ENCODE measurements around the gene PSME2.

PSME2 gene

DNA sequence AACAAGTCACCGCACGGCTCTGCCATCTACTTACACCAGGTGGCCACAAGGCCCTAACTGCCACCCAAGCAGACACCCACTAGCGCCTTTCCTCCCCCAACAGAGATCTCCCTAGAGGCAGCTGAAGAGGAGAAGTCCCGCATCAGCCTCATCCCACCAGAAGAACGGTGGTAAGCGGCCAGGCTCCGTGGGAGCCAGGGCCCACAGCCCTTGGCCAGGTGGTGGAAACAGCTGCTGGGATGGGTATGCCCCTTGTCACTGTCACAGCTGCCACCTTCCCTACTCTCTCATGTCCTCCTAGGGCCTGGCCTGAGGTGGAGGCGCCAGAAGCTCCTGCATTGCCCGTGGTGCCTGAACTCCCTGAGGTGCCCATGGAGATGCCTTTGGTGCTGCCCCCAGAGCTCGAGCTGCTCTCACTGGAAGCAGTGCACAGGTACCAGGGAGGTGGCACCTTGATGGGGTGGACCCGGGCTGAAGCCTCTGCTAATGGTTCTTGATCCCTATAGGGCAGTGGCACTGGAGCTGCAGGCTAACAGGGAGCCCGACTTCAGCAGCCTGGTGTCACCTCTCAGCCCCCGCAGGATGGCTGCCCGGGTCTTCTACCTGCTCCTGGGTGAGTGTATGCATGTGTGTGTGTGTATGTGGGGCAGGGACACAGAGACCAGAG, 33.0 kb upstream of the PSME2 start:
- no peak for DNase-seq (ENCODE audit: low read depth)

DNA sequence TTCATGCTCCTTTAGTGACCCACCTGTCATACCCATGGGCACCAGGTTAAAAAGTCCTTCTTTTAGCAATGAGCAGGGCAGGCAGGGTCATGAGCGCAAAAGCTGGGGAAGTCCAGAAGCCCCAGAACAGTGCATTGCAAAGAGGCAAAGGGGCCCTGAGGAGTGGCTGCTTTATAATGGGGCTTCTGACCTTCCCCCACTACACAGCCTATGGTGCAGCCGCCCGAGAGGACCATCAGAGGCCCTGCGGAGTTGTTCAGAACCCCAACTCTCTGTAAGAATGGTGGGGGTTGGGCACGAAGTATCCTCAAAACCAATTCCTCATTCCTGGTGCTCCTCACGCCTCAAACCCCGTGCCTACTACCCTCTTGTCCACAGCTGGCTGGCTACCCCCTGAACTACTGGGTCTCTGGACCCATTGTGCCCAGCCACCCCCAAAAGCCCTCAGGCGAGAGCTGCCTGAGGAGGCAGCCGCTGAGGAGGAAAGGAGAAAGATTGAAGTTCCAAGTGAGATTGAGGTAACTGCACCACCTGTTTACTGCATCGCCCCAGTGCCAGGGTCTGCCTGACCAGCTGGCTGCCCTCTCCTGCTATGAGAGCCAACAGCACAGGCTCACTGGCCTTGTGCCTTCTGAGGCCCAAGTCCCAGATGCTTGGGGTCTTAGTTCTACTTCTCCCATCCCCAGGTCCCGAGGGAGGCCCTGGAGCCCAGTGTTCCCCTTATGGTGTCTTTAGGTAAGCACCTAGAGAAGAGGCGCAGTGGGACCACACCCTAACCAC, 32.2 kb upstream of the PSME2 start:
- no peak for DNase-seq (ENCODE audit: low read depth)

DNA sequence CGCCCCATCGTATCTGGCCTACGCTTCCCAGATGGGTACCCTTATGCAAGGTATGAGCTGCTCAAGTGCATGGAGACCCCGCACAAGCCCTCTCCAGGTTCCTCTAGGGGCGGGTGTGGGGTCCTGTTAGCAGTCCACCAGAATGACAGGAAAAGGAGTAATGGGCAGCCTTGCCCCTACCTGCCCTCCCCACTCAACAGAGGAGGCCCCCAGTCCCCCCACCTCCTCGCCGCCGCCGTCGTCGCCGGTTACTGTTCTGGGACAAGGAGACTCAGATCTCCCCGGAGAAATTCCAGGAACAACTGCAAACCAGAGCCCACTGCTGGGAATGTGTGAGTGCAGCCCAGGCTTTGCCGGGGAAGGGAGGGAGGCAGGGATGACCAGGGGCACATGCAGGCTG, 31.5 kb upstream of the PSME2 start:
- no peak for DNase-seq (ENCODE audit: low read depth)

DNA sequence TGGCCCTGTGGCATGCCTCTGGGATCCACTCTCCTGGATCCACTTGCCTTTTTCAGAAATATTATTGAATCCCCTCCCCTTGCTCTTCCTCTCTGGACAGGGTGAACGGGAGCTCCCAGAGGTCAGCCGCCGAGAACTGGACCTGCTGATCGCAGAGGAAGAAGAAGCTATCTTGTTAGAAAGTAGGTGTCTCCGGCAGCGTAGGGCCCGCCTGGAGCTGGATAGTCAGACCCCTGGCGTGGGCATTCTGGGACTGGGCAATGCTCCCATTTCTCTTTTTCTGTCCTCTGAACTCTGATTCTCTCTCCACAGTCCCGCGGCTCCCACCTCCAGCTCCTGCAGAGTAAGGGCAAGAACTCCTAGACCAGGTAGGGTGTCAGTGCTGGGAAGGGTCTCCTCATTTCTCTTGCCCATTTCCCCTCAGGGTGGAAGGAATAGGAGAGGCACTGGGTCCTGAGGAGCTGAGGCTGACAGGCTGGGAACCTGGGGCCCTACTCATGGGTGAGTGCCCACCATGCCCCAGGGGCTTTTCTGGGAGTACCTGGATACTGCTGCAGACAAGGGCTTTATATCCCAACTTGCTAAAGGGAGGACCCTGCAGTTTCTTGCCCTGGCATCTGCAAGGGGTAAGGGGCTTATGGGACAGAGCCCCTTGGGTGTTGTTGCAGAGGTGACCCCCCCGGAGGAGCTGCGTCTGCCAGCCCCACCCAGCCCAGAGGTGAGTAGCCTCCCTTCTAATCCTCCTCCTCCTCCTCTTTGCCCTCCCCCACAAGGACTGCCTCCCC, 30.8 kb upstream of the PSME2 start:
- DNase-seq (ENCODE audit: low read depth) = no peak

DNA sequence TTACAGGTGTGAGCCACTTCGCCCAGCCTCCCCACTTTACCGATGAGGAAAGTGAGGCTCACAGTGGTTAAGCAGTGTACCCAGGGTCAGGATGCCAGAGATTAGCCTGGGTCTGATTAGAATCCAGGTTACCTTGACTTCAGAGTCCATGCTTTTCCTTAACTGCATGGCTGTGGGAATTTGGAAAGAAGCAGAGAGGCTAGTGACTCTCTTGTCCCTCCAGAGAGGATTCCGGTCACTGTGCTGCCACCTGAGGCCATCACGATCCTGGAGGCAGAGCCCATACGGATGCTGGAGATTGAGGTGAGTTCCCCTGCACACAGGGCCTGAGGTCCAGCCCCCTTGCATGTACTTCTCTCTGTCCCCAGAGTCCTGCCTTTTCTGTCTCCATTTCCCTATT, 30.2 kb upstream of the PSME2 start:
- no peak for DNase-seq (ENCODE audit: low read depth)

DNA sequence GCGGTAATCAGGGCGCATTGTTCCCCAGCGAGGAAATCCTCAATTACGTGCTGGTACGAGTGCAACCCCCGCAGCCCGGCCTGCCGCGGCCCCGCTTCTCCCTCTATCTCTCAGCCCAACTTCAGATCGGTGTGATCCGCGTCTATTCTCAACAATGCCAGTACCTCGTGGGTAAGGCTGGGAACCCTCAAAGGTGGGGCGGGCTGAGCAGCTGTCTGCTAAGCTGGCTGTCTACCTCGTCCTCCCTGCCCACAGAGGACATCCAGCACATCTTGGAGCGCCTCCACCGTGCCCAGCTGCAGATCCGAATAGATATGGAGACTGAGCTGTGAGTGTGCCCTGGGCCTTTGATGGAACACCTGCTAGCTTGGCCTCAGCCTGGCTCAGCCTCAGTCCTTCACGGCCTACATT, 26.5 kb upstream of the PSME2 start:
- no peak for DNase-seq (ENCODE audit: low read depth)

DNA sequence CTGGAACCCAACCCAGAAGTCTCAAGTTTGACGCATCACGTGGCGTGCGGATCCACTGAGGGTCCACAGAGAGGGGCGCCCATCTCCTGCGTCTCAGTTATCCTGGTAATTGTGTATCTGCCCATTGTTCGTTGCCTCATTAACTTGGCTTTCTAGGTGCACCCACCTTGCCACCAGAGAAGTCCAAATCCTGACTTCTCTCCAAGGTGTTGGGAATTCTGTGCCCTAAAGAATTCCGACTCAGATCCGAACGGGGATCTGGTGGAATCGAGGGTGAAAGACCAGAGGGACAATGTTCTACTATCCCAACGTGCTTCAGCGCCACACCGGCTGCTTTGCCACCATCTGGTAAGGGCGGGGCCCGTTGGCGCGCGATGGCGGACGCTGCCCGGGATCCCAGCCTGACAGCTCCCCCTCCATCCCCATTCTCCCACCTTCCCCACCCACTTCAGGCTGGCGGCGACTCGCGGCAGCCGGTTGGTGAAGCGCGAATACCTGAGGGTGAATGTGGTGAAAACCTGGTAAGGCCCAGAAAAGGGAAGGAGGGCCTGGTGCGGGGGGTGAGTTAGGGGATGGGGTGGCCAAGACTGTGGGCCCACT, 26.0 kb upstream of the PSME2 start:
- no peak for DNase-seq (ENCODE audit: low read depth)

DNA sequence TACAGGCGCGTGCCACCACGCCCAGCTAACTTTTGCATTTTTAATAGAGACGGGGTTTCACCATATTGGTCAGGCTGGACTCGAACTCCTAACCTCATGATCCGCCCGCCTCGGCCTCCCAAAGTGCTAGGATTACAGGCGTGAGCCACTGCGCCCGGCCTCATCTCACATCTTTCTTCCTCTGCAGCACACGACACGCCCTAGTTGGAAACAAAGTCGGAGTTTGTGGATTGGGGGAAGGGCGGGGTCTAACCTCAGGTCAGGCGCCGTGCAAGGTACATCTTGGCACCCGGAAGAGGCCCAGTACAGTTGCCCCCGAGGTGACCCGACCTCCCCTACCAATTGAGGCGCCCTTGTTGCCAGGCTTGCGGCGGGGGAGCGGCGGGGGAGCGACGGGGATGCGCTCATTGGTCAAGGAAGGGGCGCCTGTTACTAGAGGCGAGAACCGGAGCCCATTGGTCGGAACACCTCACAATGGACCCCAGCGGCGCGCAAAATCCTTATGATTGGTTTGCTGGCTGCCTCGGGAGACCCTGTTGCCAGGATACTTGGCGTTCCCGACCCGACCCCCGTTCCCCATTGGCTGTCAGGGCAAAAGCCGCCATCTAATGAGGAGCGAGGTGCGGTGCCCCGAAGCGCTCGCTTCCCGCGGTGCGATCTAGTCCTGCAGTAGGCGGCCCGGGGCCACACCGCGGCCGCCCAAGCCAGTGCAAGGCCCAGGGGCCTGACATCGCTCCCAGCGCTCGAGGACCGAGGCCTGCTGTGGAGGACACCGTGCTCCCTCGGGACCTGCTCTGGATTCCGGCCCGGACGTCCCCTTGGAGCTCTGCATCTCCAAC, 25.2 kb upstream of the PSME2 start, which contains the start of gene REC8:
Gene REC8 (plus strand): TSS at position 659 of the 839 bp plus-strand sequence. CDS start 473 bp downstream, outside the sequence.
- peak; percentile 48 for DNase-seq (ENCODE audit: low read depth)

DNA sequence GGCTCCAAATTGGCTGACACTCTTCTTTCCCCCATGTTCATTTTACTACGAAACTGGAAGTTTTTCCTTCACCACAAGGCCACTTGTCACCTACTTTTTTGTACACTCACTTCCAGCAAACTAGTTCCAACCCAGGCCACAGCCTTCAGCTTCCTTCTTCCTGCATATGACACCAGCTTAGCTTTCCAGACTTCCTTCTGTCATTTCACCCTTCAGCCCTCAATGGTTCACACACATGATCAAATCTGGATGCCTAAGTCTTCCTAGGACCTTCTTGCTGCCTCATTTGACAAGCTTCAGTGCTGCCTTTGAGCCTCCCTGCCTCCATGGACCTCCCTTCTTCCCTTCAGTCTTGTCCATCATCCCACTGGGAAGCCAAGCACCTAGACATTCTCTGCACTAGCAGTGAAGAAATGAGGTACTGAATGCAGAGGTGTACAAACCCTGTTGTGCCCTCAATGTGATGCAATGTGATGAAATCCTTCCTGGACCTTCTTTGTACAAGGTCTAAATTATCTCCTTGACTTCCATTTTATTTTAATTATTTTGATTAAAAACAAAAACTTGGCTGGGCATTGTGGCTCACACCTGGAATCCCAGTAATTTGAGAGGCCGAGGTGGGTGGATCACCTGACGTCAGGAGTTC, 21.2 kb upstream of the PSME2 start:
- no peak for DNase-seq (ENCODE audit: low read depth)

DNA sequence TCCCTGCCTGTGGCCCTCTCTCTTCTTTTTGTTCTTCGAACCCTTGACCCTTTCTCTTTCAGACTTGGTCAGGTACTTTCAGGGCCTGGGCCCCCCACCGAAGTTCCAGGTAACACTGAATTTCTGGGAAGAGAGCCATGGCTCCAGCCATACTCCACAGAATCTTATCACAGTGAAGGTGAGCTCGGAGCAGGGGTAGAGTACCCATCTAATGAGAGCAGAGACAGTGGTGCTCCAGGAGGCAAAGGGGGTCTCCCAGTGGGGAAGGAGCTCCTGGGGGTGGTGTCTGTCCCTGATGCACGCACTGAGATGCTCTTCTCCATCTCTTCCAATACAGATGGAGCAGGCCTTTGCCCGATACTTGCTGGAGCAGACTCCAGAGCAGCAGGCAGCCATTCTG, 19.4 kb upstream of the PSME2 start:
- DNase-seq (ENCODE audit: low read depth) = no peak

DNA sequence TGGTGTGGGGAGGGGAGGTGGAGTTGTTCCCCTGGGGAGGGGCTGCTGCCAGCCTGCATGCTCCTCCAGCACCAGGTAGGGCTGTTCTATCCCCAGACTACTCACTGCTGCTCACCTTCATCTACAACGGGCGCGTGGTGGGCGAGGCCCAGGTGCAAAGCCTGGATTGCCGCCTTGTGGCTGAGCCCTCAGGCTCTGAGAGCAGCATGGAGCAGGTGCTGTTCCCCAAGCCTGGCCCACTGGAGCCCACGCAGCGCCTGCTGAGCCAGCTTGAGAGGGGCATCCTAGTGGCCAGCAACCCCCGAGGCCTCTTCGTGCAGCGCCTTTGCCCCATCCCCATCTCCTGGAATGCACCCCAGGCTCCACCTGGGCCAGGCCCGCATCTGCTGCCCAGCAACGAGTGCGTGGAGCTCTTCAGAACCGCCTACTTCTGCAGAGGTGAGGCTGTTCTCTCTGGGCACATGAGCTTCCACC, 18.1 kb upstream of the PSME2 start:
- DNase-seq (ENCODE audit: low read depth) = no peak

DNA sequence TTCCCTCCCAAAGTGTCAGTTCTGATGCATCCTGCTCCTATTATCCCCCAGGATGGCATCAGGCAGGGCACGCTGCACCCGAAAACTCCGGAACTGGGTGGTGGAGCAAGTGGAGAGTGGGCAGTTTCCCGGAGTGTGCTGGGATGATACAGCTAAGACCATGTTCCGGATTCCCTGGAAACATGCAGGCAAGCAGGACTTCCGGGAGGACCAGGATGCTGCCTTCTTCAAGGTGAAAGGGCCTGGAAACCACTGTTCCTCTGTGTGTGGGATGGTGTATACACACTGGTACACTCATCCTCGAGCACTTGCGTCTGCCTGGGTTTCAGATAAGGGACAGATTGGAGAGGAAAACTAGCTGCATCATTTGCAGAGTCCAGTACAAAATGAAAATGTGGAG, 15.7 kb upstream of the PSME2 start:
- no peak for DNase-seq (ENCODE audit: low read depth)

DNA sequence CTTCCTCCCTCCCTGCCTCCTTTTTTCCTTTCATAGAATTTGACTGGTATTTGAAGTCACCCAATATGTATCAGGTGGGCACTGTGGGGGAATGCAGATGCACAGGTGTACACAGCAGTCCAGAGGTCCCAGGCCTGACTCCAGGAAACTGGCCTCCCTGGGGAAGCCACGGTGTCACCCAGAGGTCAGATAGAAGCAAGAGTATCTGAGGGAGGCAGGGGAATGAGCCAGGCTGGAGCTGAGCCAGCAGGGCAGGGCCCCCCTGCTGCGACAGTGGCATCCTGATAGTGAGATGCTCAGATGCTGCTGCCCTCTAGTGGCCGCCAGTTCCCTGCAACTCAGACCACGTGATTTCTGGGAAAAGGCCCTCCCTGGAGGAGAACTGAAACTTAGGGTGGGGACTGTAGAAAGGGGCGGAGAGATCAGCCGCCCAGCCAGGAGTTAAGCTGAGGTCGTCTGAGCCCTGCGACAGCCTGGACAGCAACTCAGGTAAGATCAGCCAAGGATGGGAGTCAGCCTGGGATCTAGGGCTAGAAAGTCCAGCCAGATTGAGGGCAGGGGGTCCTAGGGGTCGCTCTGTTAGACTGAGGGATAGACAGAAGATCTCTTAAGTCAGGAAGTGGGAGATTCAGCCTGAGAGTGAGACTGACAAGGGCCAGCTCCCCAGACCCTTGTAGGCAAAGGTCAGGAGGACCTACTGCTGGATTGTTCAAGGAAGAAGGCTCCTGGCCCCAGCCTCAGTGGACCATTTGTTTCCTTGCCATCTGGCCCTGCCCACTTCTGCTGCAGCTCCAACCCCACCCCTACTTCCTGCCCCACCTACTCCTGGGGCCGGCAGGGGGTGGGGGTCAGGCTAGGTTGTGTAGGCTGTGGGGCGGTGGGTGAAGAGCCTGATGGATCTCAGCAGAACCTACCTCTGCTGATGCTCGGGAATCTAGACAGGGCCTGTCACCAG, 14.7 kb upstream of the PSME2 start, which contains the start of gene IRF9:
Gene IRF9 (plus strand): TSS at position 416 of the 955 bp plus-strand sequence. CDS start 880 bp downstream, outside the sequence.
- DNase-seq (ENCODE audit: low read depth) = peak; percentile 91

DNA sequence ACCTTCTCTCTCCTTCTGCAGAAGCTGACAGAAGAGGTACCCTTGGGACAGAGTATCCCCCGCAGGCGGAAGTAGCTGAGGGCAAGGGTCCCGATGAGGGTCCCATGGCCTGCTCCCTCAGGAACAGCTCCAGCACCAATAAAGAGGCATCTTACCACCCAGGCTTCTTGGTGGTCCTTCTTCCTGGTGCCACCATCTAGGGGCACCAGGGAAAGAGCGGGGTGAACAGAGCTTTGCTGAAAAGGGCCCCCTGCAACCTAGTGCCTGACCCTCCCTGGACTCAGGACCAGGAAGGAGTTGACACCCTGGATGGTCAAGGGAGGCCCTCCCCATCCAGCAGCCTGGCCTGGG, 14.1 kb upstream of the PSME2 start:
- no peak for DNase-seq (ENCODE audit: low read depth)

DNA sequence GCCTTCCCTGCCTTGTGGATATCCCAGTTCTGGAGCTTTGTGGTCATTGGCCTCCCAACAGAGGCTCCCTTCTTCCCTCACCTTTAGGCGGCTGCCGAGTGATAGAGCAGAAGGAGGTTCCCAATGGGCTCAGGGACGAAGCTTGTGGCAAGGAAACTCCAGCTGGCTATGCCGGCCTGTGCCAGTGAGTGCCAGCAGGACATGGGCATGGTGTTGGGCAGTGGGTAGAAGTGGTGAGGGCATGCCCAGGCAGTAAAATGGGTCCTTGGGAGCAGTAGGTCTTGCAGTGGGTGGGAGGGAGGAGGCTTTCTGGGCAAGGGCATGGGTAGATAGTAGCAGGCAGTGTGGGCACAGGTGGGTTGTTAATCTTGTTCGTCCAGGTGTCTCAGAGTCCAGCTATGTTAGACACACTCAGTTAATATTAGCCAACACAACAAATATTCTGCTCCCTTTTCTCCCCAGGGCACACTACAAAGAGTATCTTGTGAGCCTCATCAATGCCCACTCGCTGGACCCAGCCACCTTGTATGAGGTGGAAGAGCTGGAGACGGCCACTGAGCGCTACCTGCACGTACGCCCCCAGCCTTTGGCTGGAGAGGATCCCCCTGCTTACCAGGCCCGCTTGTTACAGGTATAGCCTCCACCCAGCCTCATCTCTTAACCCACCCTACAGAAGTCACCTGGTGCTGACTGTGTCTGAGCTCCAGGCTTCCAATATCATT, 13.5 kb upstream of the PSME2 start:
- no peak for DNase-seq (ENCODE audit: low read depth)

DNA sequence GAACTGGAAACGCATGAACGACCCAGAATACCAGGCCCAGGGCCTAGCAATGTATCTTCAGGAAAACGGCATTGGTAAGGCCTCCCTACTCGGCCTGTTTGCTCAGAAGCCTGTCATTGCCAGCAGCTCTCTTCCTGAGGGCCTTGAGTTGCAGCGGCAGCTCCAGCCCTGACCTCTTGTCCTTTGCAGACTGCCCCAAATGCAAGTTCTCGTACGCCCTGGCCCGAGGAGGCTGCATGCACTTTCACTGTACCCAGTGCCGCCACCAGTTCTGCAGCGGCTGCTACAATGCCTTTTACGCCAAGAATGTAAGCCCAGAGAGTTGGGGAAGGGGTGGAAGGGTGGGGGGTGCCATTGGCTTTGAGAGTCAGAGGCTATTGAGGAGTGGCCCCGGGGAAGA, 10.9 kb upstream of the PSME2 start:
- no peak for DNase-seq (ENCODE audit: low read depth)

DNA sequence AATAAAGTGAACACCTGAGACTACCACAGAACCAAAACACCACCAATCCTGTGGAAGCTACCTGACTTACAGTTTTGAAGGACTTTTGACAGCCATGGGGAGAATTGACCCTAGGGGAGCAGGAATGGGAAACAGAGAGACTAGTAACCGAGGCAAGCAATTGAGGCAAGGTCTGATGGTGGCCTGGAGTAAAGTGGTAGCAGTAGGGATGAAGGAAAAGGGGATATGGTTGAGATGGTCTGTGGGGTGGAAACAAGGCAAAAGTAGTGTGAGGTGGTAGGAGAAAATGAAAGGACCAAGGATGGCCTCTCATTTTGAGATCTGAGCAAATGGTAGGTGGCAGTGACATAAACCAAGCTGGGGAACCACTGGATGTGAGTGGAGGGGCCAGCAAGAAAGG, 10.4 kb upstream of the PSME2 start:
- DNase-seq (ENCODE audit: low read depth) = no peak

DNA sequence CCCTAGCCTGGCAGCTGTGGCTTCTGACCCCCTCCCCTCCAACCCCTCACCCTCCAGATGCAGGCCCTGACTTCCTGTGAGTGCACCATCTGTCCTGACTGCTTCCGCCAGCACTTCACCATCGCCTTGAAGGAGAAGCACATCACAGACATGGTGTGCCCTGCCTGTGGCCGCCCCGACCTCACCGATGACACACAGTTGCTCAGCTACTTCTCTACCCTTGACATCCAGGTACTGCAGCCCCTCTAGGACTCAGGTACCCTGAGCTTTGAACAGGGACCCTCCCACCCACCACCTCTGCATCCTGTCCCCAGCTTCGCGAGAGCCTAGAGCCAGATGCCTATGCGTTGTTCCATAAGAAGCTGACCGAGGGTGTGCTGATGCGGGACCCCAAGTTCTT, 8.7 kb upstream of the PSME2 start:
- DNase-seq (ENCODE audit: low read depth) = no peak
